GM23338 (cell line): Measurements from ENCODE around the gene ZNF438.

Experiments
- POLR2AphosphoS5 ChIP-seq: IDR thresholded peaks from 2 replicates; pipeline ENCODE4 v1.6.1; 2016; ENCODE audit warnings: antibody characterized with exemption, low read depth
- STAT1 ChIP-seq: IDR thresholded peaks from one replicate; pipeline ENCODE4 v1.6.1; 2016; ENCODE audit warnings: antibody characterized with exemption; ENCODE audit not compliant: unreplicated experiment
- TF ChIP-seq, protein P1 (sequence below), 2 experiments: fragments of 200-600 bp in 1 of 2; sonication (generic) in 1 of 2; conservative IDR thresholded peaks; 2 replicates each; pipeline versions ENCODE4 v1.5.1 to v1.6.1; 2016 to 2017; ENCODE audit warnings: antibody characterized with exemption in 2 of 2, low read depth in 2 of 2, mild to moderate bottlenecking in 2 of 2, moderate library complexity in 1 of 2

- TF ChIP-seq, protein P1, sequence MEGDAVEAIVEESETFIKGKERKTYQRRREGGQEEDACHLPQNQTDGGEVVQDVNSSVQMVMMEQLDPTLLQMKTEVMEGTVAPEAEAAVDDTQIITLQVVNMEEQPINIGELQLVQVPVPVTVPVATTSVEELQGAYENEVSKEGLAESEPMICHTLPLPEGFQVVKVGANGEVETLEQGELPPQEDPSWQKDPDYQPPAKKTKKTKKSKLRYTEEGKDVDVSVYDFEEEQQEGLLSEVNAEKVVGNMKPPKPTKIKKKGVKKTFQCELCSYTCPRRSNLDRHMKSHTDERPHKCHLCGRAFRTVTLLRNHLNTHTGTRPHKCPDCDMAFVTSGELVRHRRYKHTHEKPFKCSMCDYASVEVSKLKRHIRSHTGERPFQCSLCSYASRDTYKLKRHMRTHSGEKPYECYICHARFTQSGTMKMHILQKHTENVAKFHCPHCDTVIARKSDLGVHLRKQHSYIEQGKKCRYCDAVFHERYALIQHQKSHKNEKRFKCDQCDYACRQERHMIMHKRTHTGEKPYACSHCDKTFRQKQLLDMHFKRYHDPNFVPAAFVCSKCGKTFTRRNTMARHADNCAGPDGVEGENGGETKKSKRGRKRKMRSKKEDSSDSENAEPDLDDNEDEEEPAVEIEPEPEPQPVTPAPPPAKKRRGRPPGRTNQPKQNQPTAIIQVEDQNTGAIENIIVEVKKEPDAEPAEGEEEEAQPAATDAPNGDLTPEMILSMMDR (conservative IDR thresholded peaks at IDR 0.05; ENCODE audit: low read depth in 2 of 2) = no peak
- TF ChIP-seq STAT1 (no peak), POLR2AphosphoS5 (no peak)
Observed at GRCh38 chr10:30999070-30999712, 32.5 kb downstream of the ZNF438 start.
